Neural crest cell (in vitro differentiated cells): Measurements from ENCODE around the gene MAP4K1. TPM values are rescaled to one million over a fixed set of nuclear protein-coding genes. Genes with fewer than 3 reads are reported as not detected.

ENCODE experiments used
- DNase-seq: peaks from one replicate; pipeline ENCODE4 v3.0.0; 2021; ENCODE audit warnings: low read depth, mixed read lengths, low spot score
- H3K27ac Mint-ChIP-seq: one replicate; pipeline ENCODE4 v1.8.0; 2021; ENCODE audit warnings: mild to moderate bottlenecking, mixed read lengths; ENCODE audit not compliant: unreplicated experiment
- H3K27me3 Mint-ChIP-seq: 2 replicates; pipeline ENCODE4 v1.8.0; 2021; ENCODE audit warnings: low read depth, mild to moderate bottlenecking, mixed read lengths
- H3K36me3 Mint-ChIP-seq: 2 replicates; pipeline ENCODE4 v1.8.0; 2021; ENCODE audit warnings: low read depth, mild to moderate bottlenecking, mixed read lengths
- H3K4me1 Mint-ChIP-seq: 2 replicates; pipeline ENCODE4 v1.8.0; 2021; ENCODE audit warnings: mixed read lengths
- H3K4me3 Mint-ChIP-seq: one replicate; pipeline ENCODE4 v1.8.0; 2021; ENCODE audit warnings: mild to moderate bottlenecking, mixed read lengths
- H3K9me3 Mint-ChIP-seq: 2 replicates; pipeline ENCODE4 v1.8.0; 2021; ENCODE audit warnings: mixed read lengths
- total RNA-seq: library from RNA; stranded (reverse); gene quantifications from 2 replicates; pipeline ENCODE4 v1.2.1, GENCODE V29; 2021
- TF ChIP-seq, protein P1 (sequence below): fragments of 200-600 bp; sonication (generic); conservative IDR thresholded peaks from 2 replicates; pipeline ENCODE4 v1.5.0; 2021; ENCODE audit warnings: antibody characterized with exemption, mild to moderate bottlenecking

Gene MAP4K1
- total RNA-seq, 1 donor from 2014 or later, result 3.4 TPM

DNA sequence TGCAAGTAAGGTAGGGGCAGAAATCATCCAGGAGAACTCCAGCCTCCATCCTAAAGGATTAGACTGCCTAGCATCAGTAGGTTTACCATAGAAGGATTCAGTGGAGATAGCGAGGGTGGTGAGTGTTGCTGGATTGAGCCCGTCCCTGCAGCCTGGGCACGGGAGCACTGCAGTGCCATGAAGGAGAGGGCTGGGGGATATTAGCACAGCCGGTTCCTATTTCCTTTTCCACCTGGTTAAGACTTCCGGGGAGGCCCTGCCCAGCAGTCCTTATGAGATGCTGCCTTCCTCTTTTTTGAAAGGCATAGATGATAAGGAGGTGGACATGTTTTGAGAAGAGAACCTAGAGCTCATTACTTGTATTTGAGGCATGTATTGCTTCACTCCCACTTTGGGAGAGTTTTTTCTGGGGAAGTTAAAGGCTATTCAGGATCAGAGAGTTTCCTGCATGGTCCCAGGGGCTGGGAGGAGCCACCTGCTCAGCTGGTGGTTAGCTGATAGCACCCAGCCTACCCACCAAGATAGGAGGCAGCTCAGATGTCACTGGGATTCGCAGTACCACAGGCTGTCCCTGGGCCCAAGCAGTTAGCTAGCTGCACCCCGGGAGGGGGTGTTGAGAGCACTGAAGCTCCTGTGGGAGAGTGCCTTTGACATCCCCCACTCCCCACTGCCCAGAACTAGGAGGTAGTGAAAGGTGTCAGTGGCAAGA, 46.9 kb upstream of the MAP4K1 start:
- Mint-ChIP-seq H3K9me3 (no peaks in the 10 kb centered on the region), H3K4me3 (peak overlapping the region; percentile 34), H3K36me3 (no peaks in the 10 kb centered on the region), H3K27ac (no peak overlapping the region), H3K4me1 (peaks cover 76% of the 10 kb centered on the region), H3K27me3 (no peaks in the 10 kb centered on the region)
- TF ChIP-seq, protein P1, sequence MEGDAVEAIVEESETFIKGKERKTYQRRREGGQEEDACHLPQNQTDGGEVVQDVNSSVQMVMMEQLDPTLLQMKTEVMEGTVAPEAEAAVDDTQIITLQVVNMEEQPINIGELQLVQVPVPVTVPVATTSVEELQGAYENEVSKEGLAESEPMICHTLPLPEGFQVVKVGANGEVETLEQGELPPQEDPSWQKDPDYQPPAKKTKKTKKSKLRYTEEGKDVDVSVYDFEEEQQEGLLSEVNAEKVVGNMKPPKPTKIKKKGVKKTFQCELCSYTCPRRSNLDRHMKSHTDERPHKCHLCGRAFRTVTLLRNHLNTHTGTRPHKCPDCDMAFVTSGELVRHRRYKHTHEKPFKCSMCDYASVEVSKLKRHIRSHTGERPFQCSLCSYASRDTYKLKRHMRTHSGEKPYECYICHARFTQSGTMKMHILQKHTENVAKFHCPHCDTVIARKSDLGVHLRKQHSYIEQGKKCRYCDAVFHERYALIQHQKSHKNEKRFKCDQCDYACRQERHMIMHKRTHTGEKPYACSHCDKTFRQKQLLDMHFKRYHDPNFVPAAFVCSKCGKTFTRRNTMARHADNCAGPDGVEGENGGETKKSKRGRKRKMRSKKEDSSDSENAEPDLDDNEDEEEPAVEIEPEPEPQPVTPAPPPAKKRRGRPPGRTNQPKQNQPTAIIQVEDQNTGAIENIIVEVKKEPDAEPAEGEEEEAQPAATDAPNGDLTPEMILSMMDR, result no peak
- no peak for DNase-seq

GRCh38 chr19:38663957-38664502, 46.3 kb upstream of the MAP4K1 start:
- no peaks in the 10 kb centered on the region for H3K36me3 Mint-ChIP-seq
- no peak for DNase-seq
- H3K4me1 Mint-ChIP-seq, result peaks cover 71% of the 10 kb centered on the region
- no peaks in the 10 kb centered on the region for H3K27me3 Mint-ChIP-seq
- TF ChIP-seq, protein P1, result no peak
- H3K4me3 Mint-ChIP-seq, result no peak overlapping the region
- no peak overlapping the region for H3K27ac Mint-ChIP-seq
- no peaks in the 10 kb centered on the region for H3K9me3 Mint-ChIP-seq

- no peak overlapping the region for H3K4me3 Mint-ChIP-seq
- no peaks in the 10 kb centered on the region for H3K36me3 Mint-ChIP-seq
- no peak for DNase-seq
- H3K4me1 Mint-ChIP-seq, result peaks cover 74% of the 10 kb centered on the region
- no peak overlapping the region for H3K27ac Mint-ChIP-seq
- TF ChIP-seq, protein P1, result no peak
- H3K27me3 Mint-ChIP-seq, result no peaks in the 10 kb centered on the region
- H3K9me3 Mint-ChIP-seq, result no peaks in the 10 kb centered on the region
These were observed 45.5 kb upstream of the MAP4K1 start for GRCh38 chr19:38663156-38663651.

GRCh38 chr19:38662537-38663155, 44.9 kb upstream of the MAP4K1 start:
- TF ChIP-seq, protein P1, result no peak
- Mint-ChIP-seq H3K27me3 (no peaks in the 10 kb centered on the region), H3K4me1 (peaks cover 74% of the 10 kb centered on the region), H3K36me3 (no peaks in the 10 kb centered on the region), H3K4me3 (no peak overlapping the region), H3K9me3 (no peaks in the 10 kb centered on the region), H3K27ac (peak overlapping the region; percentile 52)
- DNase-seq, result no peak

- H3K27ac Mint-ChIP-seq, result peak overlapping the region; percentile 52
These were observed 44.2 kb upstream of the MAP4K1 start for GRCh38 chr19:38661996-38662395.

More at GRCh38 chr19:38661996-38662395, 44.2 kb upstream of the MAP4K1 start:
- no peaks in the 10 kb centered on the region for H3K9me3 Mint-ChIP-seq
- peaks cover 74% of the 10 kb centered on the region for H3K4me1 Mint-ChIP-seq
- no peak overlapping the region for H3K4me3 Mint-ChIP-seq
- TF ChIP-seq, protein P1, result no peak
- no peaks in the 10 kb centered on the region for H3K36me3 Mint-ChIP-seq
- no peak for DNase-seq
- H3K27me3 Mint-ChIP-seq, result no peaks in the 10 kb centered on the region
